ENCODE data around the gene PIK3R5.

The PIK3R5 gene

DNA sequence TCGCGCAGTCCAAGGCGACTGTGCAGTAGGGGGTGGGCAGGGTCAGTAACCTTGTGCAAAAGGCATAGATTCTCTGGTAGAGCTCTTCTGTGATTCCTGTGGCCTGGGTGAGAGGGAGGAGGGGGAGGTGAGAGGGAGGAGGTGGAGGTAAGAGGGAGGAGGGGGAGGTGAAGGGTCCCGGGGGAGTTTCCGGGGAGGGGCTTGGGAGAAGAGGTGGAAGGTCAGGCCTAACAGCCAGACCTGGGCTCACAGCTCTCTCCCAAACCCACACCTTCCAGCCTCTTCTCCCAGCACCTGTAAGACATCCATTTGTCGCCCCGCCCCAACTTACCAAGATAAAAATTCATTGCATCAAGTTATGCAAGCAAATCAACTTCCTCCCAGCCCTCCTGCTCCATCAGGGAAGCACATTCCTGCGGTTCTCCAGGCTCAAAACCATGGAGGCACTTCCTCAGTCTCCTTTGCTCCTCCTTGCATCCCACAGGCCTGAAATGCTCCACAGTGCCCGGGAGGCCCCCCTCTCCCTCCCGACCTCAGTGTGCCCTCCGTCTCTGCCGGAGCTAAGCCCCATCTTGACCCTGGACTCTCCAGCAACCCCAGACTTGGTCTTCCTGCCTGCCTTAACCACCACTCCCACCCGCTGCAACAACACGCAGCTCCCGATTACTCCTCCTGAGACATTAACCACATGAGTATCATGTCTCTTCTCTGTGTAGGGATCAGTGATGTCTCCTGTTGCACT lies 128.5 kb downstream of the PIK3R5 start:
- no peaks in the 10 kb centered on the region for H3K9me3 ChIP-seq (ENCODE audit: insufficient read depth, low read length)
- H3K79me2 ChIP-seq (ENCODE audit: insufficient read depth, low read length): no peaks in the 10 kb centered on the region
- no peaks in the 10 kb centered on the region for H3F3A ChIP-seq (ENCODE audit: insufficient read depth)
- no peak overlapping the region for H3K9ac ChIP-seq (ENCODE audit: low read length)
- no peak overlapping the region for H3K4me2 ChIP-seq (ENCODE audit: low read depth, low read length, poor library complexity, severe bottlenecking)
- no peak overlapping the region for H3K27ac ChIP-seq (ENCODE audit: low read depth, low read length)
- H4K20me1 ChIP-seq (ENCODE audit: low read depth, low read length): no peaks in the 10 kb centered on the region
- no peak for TF ChIP-seq EZH2phosphoT487 (conservative IDR thresholded peaks at IDR 0.05; ENCODE audit: low read length)
- TF ChIP-seq, protein P1, sequence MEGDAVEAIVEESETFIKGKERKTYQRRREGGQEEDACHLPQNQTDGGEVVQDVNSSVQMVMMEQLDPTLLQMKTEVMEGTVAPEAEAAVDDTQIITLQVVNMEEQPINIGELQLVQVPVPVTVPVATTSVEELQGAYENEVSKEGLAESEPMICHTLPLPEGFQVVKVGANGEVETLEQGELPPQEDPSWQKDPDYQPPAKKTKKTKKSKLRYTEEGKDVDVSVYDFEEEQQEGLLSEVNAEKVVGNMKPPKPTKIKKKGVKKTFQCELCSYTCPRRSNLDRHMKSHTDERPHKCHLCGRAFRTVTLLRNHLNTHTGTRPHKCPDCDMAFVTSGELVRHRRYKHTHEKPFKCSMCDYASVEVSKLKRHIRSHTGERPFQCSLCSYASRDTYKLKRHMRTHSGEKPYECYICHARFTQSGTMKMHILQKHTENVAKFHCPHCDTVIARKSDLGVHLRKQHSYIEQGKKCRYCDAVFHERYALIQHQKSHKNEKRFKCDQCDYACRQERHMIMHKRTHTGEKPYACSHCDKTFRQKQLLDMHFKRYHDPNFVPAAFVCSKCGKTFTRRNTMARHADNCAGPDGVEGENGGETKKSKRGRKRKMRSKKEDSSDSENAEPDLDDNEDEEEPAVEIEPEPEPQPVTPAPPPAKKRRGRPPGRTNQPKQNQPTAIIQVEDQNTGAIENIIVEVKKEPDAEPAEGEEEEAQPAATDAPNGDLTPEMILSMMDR (IDR thresholded peaks at IDR 0.05; ENCODE audit: insufficient read depth, low read length, poor library complexity, severe bottlenecking): no peak
- no peaks in the 10 kb centered on the region for H3K27me3 ChIP-seq (ENCODE audit: low read length)
- H3K4me3 ChIP-seq (ENCODE audit: insufficient read depth, low read length, poor library complexity, severe bottlenecking): no peak overlapping the region
- no peaks in the 10 kb centered on the region for H3K9me2 ChIP-seq (replicated peaks; ENCODE audit: insufficient read depth, low read length)
- H2AFZ ChIP-seq (ENCODE audit: low read depth, low read length, severe bottlenecking): no peak overlapping the region
- H3K36me3 ChIP-seq (ENCODE audit: low read length): no peaks in the 10 kb centered on the region

GRCh38 chr17:8835631-8836364 lies 129.7 kb downstream of the PIK3R5 start:
- Histone ChIP-seq H3K9me2 (replicated peaks; ENCODE audit: insufficient read depth, low read length) (no peaks in the 10 kb centered on the region), H3K9me3 (ENCODE audit: insufficient read depth, low read length) (no peaks in the 10 kb centered on the region), H3K4me2 (ENCODE audit: low read depth, low read length, poor library complexity, severe bottlenecking) (no peak overlapping the region), H3K79me2 (ENCODE audit: insufficient read depth, low read length) (no peaks in the 10 kb centered on the region), H3K27me3 (ENCODE audit: low read length) (no peaks in the 10 kb centered on the region), H3K4me3 (ENCODE audit: insufficient read depth, low read length, poor library complexity, severe bottlenecking) (no peak overlapping the region), H2AFZ (ENCODE audit: low read depth, low read length, severe bottlenecking) (no peak overlapping the region), H3K27ac (ENCODE audit: low read depth, low read length) (no peak overlapping the region), H3K9ac (ENCODE audit: low read length) (no peak overlapping the region), H3F3A (ENCODE audit: insufficient read depth) (no peaks in the 10 kb centered on the region), H3K36me3 (ENCODE audit: low read length) (no peaks in the 10 kb centered on the region), H4K20me1 (ENCODE audit: low read depth, low read length) (no peaks in the 10 kb centered on the region)
- no peak for TF ChIP-seq EZH2phosphoT487 (conservative IDR thresholded peaks at IDR 0.05; ENCODE audit: low read length)
- TF ChIP-seq, protein P1 (IDR thresholded peaks at IDR 0.05; ENCODE audit: insufficient read depth, low read length, poor library complexity, severe bottlenecking): no peak

GRCh38 chr17:8835106-8835505 lies 130.4 kb downstream of the PIK3R5 start:
- TF ChIP-seq, protein P1 (IDR thresholded peaks at IDR 0.05; ENCODE audit: insufficient read depth, low read length, poor library complexity, severe bottlenecking): no peak
- no peak for TF ChIP-seq EZH2phosphoT487 (conservative IDR thresholded peaks at IDR 0.05; ENCODE audit: low read length)
- no peaks in the 10 kb centered on the region for H3K36me3 ChIP-seq (ENCODE audit: low read length)
- no peaks in the 10 kb centered on the region for H3K79me2 ChIP-seq (ENCODE audit: insufficient read depth, low read length)
- H4K20me1 ChIP-seq (ENCODE audit: low read depth, low read length): no peaks in the 10 kb centered on the region
- no peaks in the 10 kb centered on the region for H3F3A ChIP-seq (ENCODE audit: insufficient read depth)
- no peak overlapping the region for H3K4me3 ChIP-seq (ENCODE audit: insufficient read depth, low read length, poor library complexity, severe bottlenecking)
- no peaks in the 10 kb centered on the region for H3K9me2 ChIP-seq (replicated peaks; ENCODE audit: insufficient read depth, low read length)
- no peak overlapping the region for H3K4me2 ChIP-seq (ENCODE audit: low read depth, low read length, poor library complexity, severe bottlenecking)
- no peaks in the 10 kb centered on the region for H3K9me3 ChIP-seq (ENCODE audit: insufficient read depth, low read length)
- H2AFZ ChIP-seq (ENCODE audit: low read depth, low read length, severe bottlenecking): no peak overlapping the region
- H3K27me3 ChIP-seq (ENCODE audit: low read length): no peaks in the 10 kb centered on the region
- H3K27ac ChIP-seq (ENCODE audit: low read depth, low read length): no peak overlapping the region
- no peak overlapping the region for H3K9ac ChIP-seq (ENCODE audit: low read length)

Data from SU-DHL-6 (cell line).